Right forelimb (tissue), 1 donor: ENCODE measurements around the gene ZFR2.
"Not testable (repeated sequence)": the region's sequence is repeated elsewhere in the genome, so short reads cannot be mapped to it uniquely, and the experiment has no call there.

Experiments
- DNase-seq: peaks from one replicate; pipeline ENCODE4 v3.0.0-alpha.2; 2018

The ZFR2 gene

DNA sequence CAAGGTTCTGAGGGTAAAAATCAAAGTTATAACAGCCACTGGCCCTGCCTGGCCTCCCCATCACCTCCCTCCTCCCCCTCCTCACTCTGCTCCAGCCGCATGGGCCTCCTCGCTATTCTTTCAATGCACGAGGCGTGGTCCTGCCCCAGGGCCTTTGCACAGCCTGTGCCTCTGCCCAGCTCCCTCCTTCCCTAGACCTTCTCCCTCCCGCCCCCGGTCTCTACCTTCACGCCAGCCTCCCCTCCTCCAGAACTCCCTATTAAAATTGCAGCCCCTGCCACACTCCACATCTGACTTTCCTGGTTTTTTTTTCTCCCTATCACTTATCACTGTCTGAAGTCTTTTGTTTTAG lies 100.1 kb downstream of the ZFR2 start:
- no peak for DNase-seq

- DNase-seq: no peak
Measured at GRCh38 chr19:3768015-3768747, 100.7 kb downstream of the ZFR2 start.

- no peak for DNase-seq
Measured at GRCh38 chr19:3767050-3767449, 101.8 kb downstream of the ZFR2 start.

DNA sequence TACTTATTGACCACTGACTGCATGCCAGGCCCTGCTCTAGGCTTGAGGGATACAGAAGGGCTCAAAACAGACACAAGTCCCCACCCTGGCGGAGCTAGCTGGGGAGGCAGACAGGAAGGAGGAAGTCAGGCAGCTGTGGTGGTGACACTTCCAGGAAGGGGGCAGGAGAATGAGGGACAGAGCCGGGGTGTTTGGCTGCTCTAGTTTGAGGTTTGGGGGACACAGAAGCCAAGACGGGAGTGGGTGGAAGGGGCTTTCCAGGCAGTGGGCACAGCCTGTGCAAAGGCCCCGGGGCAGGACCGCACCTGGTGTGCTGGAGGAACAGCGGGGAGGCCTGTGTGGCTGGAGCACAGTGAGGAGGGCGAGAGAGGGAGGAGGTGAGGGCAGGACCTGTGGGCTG lies 102.3 kb downstream of the ZFR2 start:
- no peak for DNase-seq

DNA sequence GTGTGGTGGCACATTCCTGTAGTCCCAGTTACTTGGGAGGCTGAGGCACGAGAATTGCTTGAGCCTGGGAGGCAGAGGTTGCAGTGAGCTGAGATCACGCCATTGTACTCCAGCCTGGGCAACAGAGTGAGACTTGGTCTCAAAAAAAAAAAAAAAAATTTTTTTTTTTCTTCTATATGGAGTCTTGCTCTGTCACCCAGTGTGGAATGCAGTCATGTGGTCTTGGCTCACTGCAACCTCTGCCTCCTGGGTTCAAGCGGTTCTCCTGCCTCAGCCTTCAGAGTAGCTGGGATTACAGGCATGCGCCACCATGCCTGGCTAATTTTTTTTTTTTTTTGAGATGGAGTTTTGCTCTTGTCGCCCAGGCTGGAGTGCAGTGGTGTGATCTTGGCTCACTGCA lies 103.1 kb downstream of the ZFR2 start:
- DNase-seq: not testable (repeated sequence)

GRCh38 chr19:3765121-3765520 lies 103.7 kb downstream of the ZFR2 start:
- DNase-seq: no peak

GRCh38 chr19:3762501-3763459 lies 106.1 kb downstream of the ZFR2 start, which contains the start of gene MRPL54:
Gene MRPL54, plus strand, starts transcription at chr19:3762682. Its CDS starts 19 bp downstream, at chr19:3762701.
- DNase-seq: peak; percentile 100

GRCh38 chr19:3762130-3762473 lies 106.7 kb downstream of the ZFR2 start:
- no peak for DNase-seq

GRCh38 chr19:3761382-3762129 lies 107.3 kb downstream of the ZFR2 start, which contains the start of gene APBA3:
Gene APBA3, minus strand, starts transcription at chr19:3761692. Its CDS starts 1,428 bp downstream, at chr19:3760264.
- DNase-seq: peak; percentile 96

DNA sequence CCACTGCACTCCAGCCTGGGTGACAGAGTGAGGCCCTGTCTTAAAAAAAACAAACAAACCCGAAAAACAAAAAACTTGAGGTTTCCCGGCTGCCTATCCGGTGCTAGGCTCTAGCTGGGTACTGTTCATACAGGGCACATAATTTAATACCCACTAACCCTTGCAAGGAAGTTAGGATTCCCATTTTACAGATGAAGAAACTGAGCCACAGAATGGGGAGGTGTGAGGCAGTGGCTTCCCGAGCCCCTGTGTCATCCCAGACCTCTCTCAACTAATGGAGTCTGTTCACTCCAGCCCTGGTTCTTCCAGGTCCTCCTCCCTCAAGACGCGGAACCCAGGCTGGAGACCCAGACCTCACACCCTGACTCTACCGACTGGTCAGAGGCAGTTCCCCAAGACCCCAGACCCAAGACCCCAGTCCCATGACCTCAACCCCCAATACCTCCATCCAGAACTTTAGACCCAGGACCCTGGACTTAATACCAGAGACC lies 107.9 kb downstream of the ZFR2 start:
- DNase-seq: peak; percentile 55

GRCh38 chr19:3759482-3760254 lies 109.2 kb downstream of the ZFR2 start:
- no peak for DNase-seq

DNA sequence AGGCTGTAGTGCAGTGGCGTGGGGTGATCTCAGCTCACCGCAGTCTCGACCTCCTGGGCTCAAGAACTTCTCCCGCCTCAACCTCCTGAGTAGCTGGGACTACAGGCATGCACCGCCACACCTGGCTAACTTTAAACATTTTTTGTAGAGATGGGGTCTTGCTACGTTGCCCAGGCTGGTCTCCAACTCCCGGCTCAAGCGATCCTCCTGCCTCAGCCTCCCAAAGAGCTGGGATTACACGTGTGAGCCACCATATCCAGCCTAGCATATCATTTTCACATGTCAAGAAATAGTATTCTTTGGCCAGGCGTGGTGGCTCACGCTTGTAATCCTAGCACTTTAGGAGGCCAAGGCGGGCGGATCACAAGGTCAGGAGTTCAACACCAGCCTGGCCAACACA lies 110.5 kb downstream of the ZFR2 start:
- DNase-seq: not testable (repeated sequence)

- not testable (repeated sequence) for DNase-seq
Measured at GRCh38 chr19:3757705-3758104, 111.1 kb downstream of the ZFR2 start.
